H1 (cell line): ENCODE measurements around the gene RFT1. TPM values are rescaled to one million over a fixed set of nuclear protein-coding genes. Genes with fewer than 3 reads are reported as not detected.

Experiments used
- CTCF ChIA-PET: fragments of 300-600 bp; sonication (Branson Sonifier 250); formaldehyde crosslinking; loops from one replicate; lab custom pipeline; 2021; ENCODE audit not compliant: partially characterized antibody; lab: Charles Lee
- POLR2A ChIA-PET: fragments of 300-600 bp; sonication (Branson Sonifier 250); formaldehyde crosslinking; loops from one replicate; lab custom pipeline; 2021; ENCODE audit warnings: inconsistent platforms; ENCODE audit not compliant: partially characterized antibody; lab: Charles Lee
- DNase-seq, 2 experiments: peaks; one replicate each; pipeline versions ENCODE4 v3.0.0 to v3.0.0-alpha.2; 2010 to 2022; ENCODE audit warnings: low spot score in 2 of 2, low read depth in 1 of 2, mixed read lengths in 1 of 2
- FAIRE-seq: peaks from 2 replicates; lab custom pipeline; 2011; peaks lifted over from hg19 to GRCh38; lab: Jason Lieb, UNC
- H2AFZ ChIP-seq: 2 replicates; pipeline ENCODE4 v1.8.1; 2012; ENCODE audit warnings: low read length, inconsistent platforms
- H2AK5ac ChIP-seq: 2 replicates; pipeline ENCODE4 v1.6.1; 2013; ENCODE audit warnings: low read depth, low read length
- H2BK120ac ChIP-seq: replicated peaks from 2 replicates; pipeline ENCODE3; 2013; ENCODE audit warnings: low read depth, low read length, inconsistent platforms
- H2BK12ac ChIP-seq: 2 replicates; pipeline ENCODE4 v1.6.1; 2013; ENCODE audit warnings: low read depth, low read length
- H2BK15ac ChIP-seq: 2 replicates; pipeline ENCODE4 v1.6.1; 2013; ENCODE audit warnings: low read length
- H2BK20ac ChIP-seq: 2 replicates; pipeline ENCODE4 v1.6.1; 2013; ENCODE audit warnings: low read length
- H2BK5ac ChIP-seq: 2 replicates; pipeline ENCODE4 v1.6.1; 2013; ENCODE audit warnings: low read depth, low read length
- H3K14ac ChIP-seq: 2 replicates; pipeline ENCODE4 v1.6.1; 2013; ENCODE audit warnings: inconsistent platforms; ENCODE audit not compliant: insufficient read length
- H3K18ac ChIP-seq: 2 replicates; pipeline ENCODE4 v1.6.1; 2013; ENCODE audit warnings: low read length; ENCODE audit errors: extremely low read depth
- H3K23ac ChIP-seq: 2 replicates; pipeline ENCODE4 v1.6.1; 2013; ENCODE audit warnings: inconsistent platforms; ENCODE audit not compliant: insufficient read length
- H3K23me2 ChIP-seq: 2 replicates; pipeline ENCODE4 v1.6.1; 2013; ENCODE audit warnings: low read depth, low read length
- H3K27ac ChIP-seq: 2 replicates; pipeline ENCODE4 v1.6.1; 2011; ENCODE audit warnings: low read depth, low read length, inconsistent platforms
- H3K27me3 ChIP-seq, 4 experiments: replicated peaks in 1 of 4; 1 replicate in 1 of 4; 2 replicates in 3 of 4; pipeline versions ENCODE4 v1.6.1 to v1.8.1; 2011 to 2013; ENCODE audit warnings: low read length in 3 of 4, mild to moderate bottlenecking in 3 of 4, inconsistent platforms in 2 of 4, mixed read lengths in 2 of 4, moderate library complexity in 1 of 4; ENCODE audit not compliant: control insufficient read depth in 3 of 4, insufficient read depth in 3 of 4; ENCODE audit errors: extremely low read depth in 1 of 4
- H3K36me3 ChIP-seq, 4 experiments: 2 replicates each; pipeline versions ENCODE4 v1.6.1 to v1.8.1; 2011 to 2013; ENCODE audit warnings: mild to moderate bottlenecking in 4 of 4, low read length in 3 of 4, moderate library complexity in 2 of 4, control low read depth in 1 of 4, inconsistent platforms in 1 of 4; ENCODE audit not compliant: insufficient read depth in 4 of 4, control insufficient read depth in 2 of 4
- H3K4ac ChIP-seq: replicated peaks from 2 replicates; pipeline ENCODE3; 2013; ENCODE audit warnings: low read length, low read depth, mixed read lengths, inconsistent platforms; ENCODE audit not compliant: insufficient read length
- H3K4me1 ChIP-seq, 4 experiments: replicated peaks in 1 of 4; 1 replicate in 1 of 4; 2 replicates in 3 of 4; pipeline versions ENCODE4 v1.6.1 to v1.8.1; 2011 to 2013; ENCODE audit warnings: low read length in 3 of 4, inconsistent platforms in 2 of 4, mixed read lengths in 1 of 4; ENCODE audit not compliant: insufficient read depth in 4 of 4, control insufficient read depth in 3 of 4
- H3K4me2 ChIP-seq, 2 experiments: 2 replicates each; pipeline versions ENCODE4 v1.6.1 to v1.8.1; 2011 to 2013; ENCODE audit warnings: low read depth in 2 of 2, low read length in 2 of 2, control low read depth in 1 of 2, inconsistent platforms in 1 of 2, mild to moderate bottlenecking in 1 of 2; ENCODE audit not compliant: insufficient read depth in 1 of 2
- H3K4me3 ChIP-seq, 4 experiments: fragments of 200-600, 300-600 bp in 1 of 4; sonication (generic), shearing (Covaris generic), sonication (Bioruptor Twin) in 1 of 4; 2 replicates each; pipeline versions ENCODE4 v1.5.1 to v1.8.1; 2011 to 2016; ENCODE audit warnings: low read length in 4 of 4, low read depth in 3 of 4, control low read depth in 2 of 4, inconsistent platforms in 2 of 4, mild to moderate bottlenecking in 2 of 4, mixed read lengths in 1 of 4, moderate library complexity in 1 of 4; ENCODE audit not compliant: insufficient read depth in 2 of 4; ENCODE audit errors: extremely low read depth in 1 of 4
- H3K56ac ChIP-seq: replicated peaks from 2 replicates; pipeline ENCODE3; 2013; ENCODE audit warnings: low read depth, mild to moderate bottlenecking, mixed read lengths, low read length, inconsistent platforms; ENCODE audit not compliant: insufficient read length
- H3K79me1 ChIP-seq: 2 replicates; pipeline ENCODE4 v1.6.1; 2013; ENCODE audit warnings: low read depth, low read length, control low read depth
- H3K79me2 ChIP-seq, 2 experiments: 2 replicates each; pipeline versions ENCODE4 v1.6.1 to v1.8.1; 2012 to 2013; ENCODE audit warnings: low read length in 2 of 2, mild to moderate bottlenecking in 2 of 2, inconsistent platforms in 1 of 2; ENCODE audit not compliant: insufficient read depth in 2 of 2, control insufficient read depth in 1 of 2
- H3K9ac ChIP-seq, 4 experiments: replicated peaks in 1 of 4; 1 replicate in 1 of 4; 2 replicates in 3 of 4; pipeline versions ENCODE4 v1.6.1 to v1.8.1; 2011 to 2013; ENCODE audit warnings: low read depth in 3 of 4, low read length in 3 of 4, control low read depth in 2 of 4, mild to moderate bottlenecking in 2 of 4, moderate library complexity in 2 of 4, inconsistent platforms in 1 of 4; ENCODE audit errors: extremely low read depth in 1 of 4
- H3K9me3 ChIP-seq, 2 experiments: 2 replicates each; pipeline versions ENCODE4 v1.6.1 to v1.8.1; 2012 to 2013; ENCODE audit warnings: mild to moderate bottlenecking in 2 of 2, moderate library complexity in 2 of 2, control low read depth in 1 of 2, inconsistent platforms in 1 of 2, low read depth in 1 of 2, low read length in 1 of 2, mixed read lengths in 1 of 2; ENCODE audit not compliant: insufficient read depth in 2 of 2
- H4K20me1 ChIP-seq, 2 experiments: replicated peaks in 1 of 2; 2 replicates each; pipeline versions ENCODE3 to v1.8.1; 2011 to 2013; ENCODE audit warnings: inconsistent platforms in 2 of 2, low read length in 2 of 2, mild to moderate bottlenecking in 1 of 2; ENCODE audit not compliant: insufficient read depth in 2 of 2, control insufficient read depth in 1 of 2
- H4K5ac ChIP-seq: 2 replicates; pipeline ENCODE4 v1.6.1; 2013; ENCODE audit warnings: low read length, low read depth, mixed read lengths, inconsistent platforms; ENCODE audit not compliant: insufficient read length
- H4K8ac ChIP-seq: 2 replicates; pipeline ENCODE4 v1.8.0; 2013; ENCODE audit warnings: mild to moderate bottlenecking, moderate library complexity, low read length, inconsistent platforms; ENCODE audit not compliant: insufficient read depth; ENCODE audit errors: extremely low read depth
- H4K91ac ChIP-seq: replicated peaks from 2 replicates; pipeline ENCODE3; 2013; ENCODE audit warnings: low read length, mixed read lengths, inconsistent platforms; ENCODE audit not compliant: insufficient read length
- ASH2L ChIP-seq: fragments of 200-600, 300-600 bp; sonication (generic); IDR thresholded peaks from one replicate; pipeline ENCODE4 v1.7.1; 2017; ENCODE audit warnings: low read length
- CEBPB ChIP-seq: IDR thresholded peaks from 2 replicates; pipeline ENCODE4 v1.6.1; 2012; ENCODE audit warnings: low read depth, low read length
- CHD2 ChIP-seq: IDR thresholded peaks from 2 replicates; pipeline ENCODE4 v1.6.1; 2012; ENCODE audit warnings: low read length, improper control_type of control experiment
- EGR1 ChIP-seq: IDR thresholded peaks from 2 replicates; pipeline ENCODE4 v1.6.1; 2011; ENCODE audit warnings: low read depth, low read length, borderline replicate concordance
- JUN ChIP-seq: IDR thresholded peaks from 2 replicates; pipeline ENCODE4 v1.6.1; 2011; ENCODE audit warnings: low read depth, mild to moderate bottlenecking, improper control_type of control experiment, low read length
- JUND ChIP-seq: IDR thresholded peaks from 2 replicates; pipeline ENCODE4 v1.6.1; 2011; ENCODE audit warnings: mild to moderate bottlenecking, improper control_type of control experiment, low read length
- KDM4A ChIP-seq: IDR thresholded peaks from one replicate; pipeline ENCODE4 v1.7.1; 2012; ENCODE audit warnings: low read depth, mild to moderate bottlenecking, moderate library complexity, low read length, inconsistent platforms; ENCODE audit not compliant: severe bottlenecking
- RAD21 ChIP-seq, 2 experiments: IDR thresholded peaks in 1 of 2; conservative IDR thresholded peaks in 1 of 2; 2 replicates each; pipeline ENCODE4 v1.6.1; 2011; ENCODE audit warnings: low read depth in 2 of 2, low read length in 2 of 2, improper control_type of control experiment in 1 of 2, inconsistent platforms in 1 of 2, mild to moderate bottlenecking in 1 of 2, moderate library complexity in 1 of 2
- RXRA ChIP-seq: IDR thresholded peaks from 2 replicates; pipeline ENCODE4 v1.6.1; 2011; ENCODE audit warnings: low read depth, mild to moderate bottlenecking, low read length, moderate library complexity; ENCODE audit not compliant: insufficient read depth
- SAP30 ChIP-seq: fragments of 300-600 bp; sonication (generic); IDR thresholded peaks from 2 replicates; pipeline ENCODE4 v1.7.1; 2012; ENCODE audit warnings: low read length, moderate library complexity, mild to moderate bottlenecking, inconsistent platforms; ENCODE audit not compliant: insufficient read depth, insufficient replicate concordance
- SIRT6 ChIP-seq: IDR thresholded peaks from one replicate; pipeline ENCODE4 v1.7.1; 2012; ENCODE audit warnings: low read length, inconsistent platforms
- SIX5 ChIP-seq: IDR thresholded peaks from 2 replicates; pipeline ENCODE4 v1.6.1; 2011; ENCODE audit warnings: mild to moderate bottlenecking, low read depth, low read length
- TBP ChIP-seq: IDR thresholded peaks from 2 replicates; pipeline ENCODE4 v1.6.1; 2011; ENCODE audit warnings: low read depth, low read length, improper control_type of control experiment
- TCF12 ChIP-seq: IDR thresholded peaks from 2 replicates; pipeline ENCODE4 v1.6.1; 2011; ENCODE audit warnings: low read depth, mild to moderate bottlenecking, low read length
- TEAD4 ChIP-seq: IDR thresholded peaks from 2 replicates; pipeline ENCODE4 v1.6.1; 2012; ENCODE audit warnings: low read depth, low read length, inconsistent platforms, mixed read lengths
- YY1 ChIP-seq: IDR thresholded peaks from 2 replicates; pipeline ENCODE4 v1.6.1; 2011; ENCODE audit warnings: low read depth, mild to moderate bottlenecking, low read length
- WGBS, 2 experiments: shearing (Covaris generic) in 1 of 2; methylation state at CpG; one replicate each; pipeline versions ENCODE4 v1.1.6 to v1.1.7; 2013 to 2015; ENCODE audit warnings: low lambda C conversion rate in 2 of 2, mixed read lengths in 2 of 2, inconsistent platforms in 1 of 2, low coverage in 1 of 2, missing lambda C conversion rate in 1 of 2; ENCODE audit not compliant: insufficient replicate concordance in 2 of 2, insufficient coverage in 1 of 2, insufficient read length in 1 of 2; ENCODE audit errors: extremely low coverage in 1 of 2, missing lambda C conversion rate in 1 of 2; 5-methylcytosine and 5-hydroxymethylcytosine counted together
- polyA plus RNA-seq, 7 experiments: library from polyadenylated mRNA; depleted of rRNA in 3 of 7; stranded (reverse) in 5 of 7; unstranded in 2 of 7; fragments of >200 nt in 5 of 7; fragments of 200-250 nt in 2 of 7; gene quantifications; 1 replicate in 5 of 7; 2 replicates in 1 of 7; 4 replicates in 1 of 7; pipeline versions ENCODE4 v1.2.1 to v1.2.3, GENCODE V29; 2011 to 2013; ENCODE audit warnings: missing spikeins in 2 of 7, mixed read lengths in 2 of 7
- total RNA-seq: library from RNA; stranded (reverse); fragmentation: NEBNext Ultra II Directional; extraction: Animal tissue kit (Norgen Biotek cat#: 25700); gene quantifications from 2 replicates; pipeline ENCODE4 v1.2.1, GENCODE V29; 2021

The RFT1 gene
- total and polyA plus RNA-seq, 2 of the 8 experiments (the other 6 are each of a cell fraction or from before 2014, with no cell fraction given), result 27.7 to 42.4 TPM

DNA sequence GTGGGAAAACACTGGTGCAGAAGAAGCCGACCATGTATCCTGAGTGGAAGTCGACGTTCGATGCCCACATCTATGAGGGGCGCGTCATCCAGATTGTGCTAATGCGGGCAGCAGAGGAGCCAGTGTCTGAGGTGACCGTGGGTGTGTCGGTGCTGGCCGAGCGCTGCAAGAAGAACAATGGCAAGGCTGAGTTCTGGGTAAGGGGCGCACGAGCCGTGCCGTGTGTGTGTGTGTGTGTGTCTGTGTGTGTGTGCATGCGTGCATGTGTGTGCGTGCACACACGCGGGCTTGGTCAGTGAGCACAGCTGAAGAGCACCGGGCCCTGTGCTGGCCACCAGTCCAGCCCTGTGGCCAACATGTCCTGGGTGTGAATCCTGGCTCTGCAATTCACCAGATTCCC is 49.3 kb upstream of the RFT1 start:
- no peak overlapping the region for H2AK5ac ChIP-seq
- no peak overlapping the region for H2BK12ac ChIP-seq
- H3K56ac ChIP-seq, result no peak overlapping the region
- H2BK5ac ChIP-seq, result no peak overlapping the region
- H3K27me3 ChIP-seq, result no peaks in the 10 kb centered on the region
- H3K14ac ChIP-seq, result no peak overlapping the region
- H2BK120ac ChIP-seq, result no peak overlapping the region
- H3K9me3 ChIP-seq, result no peaks in the 10 kb centered on the region
- H3K23ac ChIP-seq, result no peak overlapping the region
- no peak overlapping the region for H4K8ac ChIP-seq
- H3K23me2 ChIP-seq, result no peaks in the 10 kb centered on the region
- no peak for DNase-seq
- peaks cover 0 to 8% of the 10 kb centered on the region in 2 experiments for H4K20me1 ChIP-seq
- H3K36me3 ChIP-seq, result peaks cover 0 to 5% (median 2%) of the 10 kb centered on the region in 4 experiments; a peak in 4 of 8 replicates
- H2BK15ac ChIP-seq, result no peak overlapping the region
- H2AFZ ChIP-seq, result no peak overlapping the region
- 96% methylated on average over 19 of the region's 20 CpGs; no CpG with 5 or more reads in 1 of the 2 experiments for WGBS, 2 experiments
- no peak for FAIRE-seq
- H3K9ac ChIP-seq, result no peak overlapping the region
- CTCF ChIA-PET, result interaction anchor here (1.0 to 2.2 kb wide), 3 partner anchors 11 to 17 kb away, joined by 3 to 6 read pairs (median 5); no protein-coding TSS in a partner anchor
- H4K91ac ChIP-seq, result no peak overlapping the region
- H3K4me3 ChIP-seq, result no peak overlapping the region
- 0 out of 2 replicates have a peak, but pooled peaks cover 7% of the 10 kb centered on the region for H3K79me1 ChIP-seq
- H4K5ac ChIP-seq, result no peak overlapping the region
- no peak overlapping the region for H3K4me2 ChIP-seq
- no peak overlapping the region for H3K4ac ChIP-seq
- H3K79me2 ChIP-seq, result no peaks in the 10 kb centered on the region
- POLR2A ChIA-PET, result interaction anchor here (0.9 to 1.1 kb wide), 2 partner anchors 10 to 21 kb away, joined by 3 read pairs; no protein-coding TSS in a partner anchor
- no peak overlapping the region for H3K18ac ChIP-seq
- H3K27ac ChIP-seq, result no peak overlapping the region
- H3K4me1 ChIP-seq, result peaks cover 0 to 3% (median 0%) of the 10 kb centered on the region in 4 experiments; a peak in 1 of 7 replicates
- H2BK20ac ChIP-seq, result no peak overlapping the region
- TF ChIP-seq TEAD4, result no peak
- no peak for TF ChIP-seq SAP30
- no peak for TF ChIP-seq JUND
- no peak for TF ChIP-seq RXRA
- TF ChIP-seq SIX5, result no peak
- no peak for TF ChIP-seq TBP
- no peak for TF ChIP-seq SIRT6
- no peak for TF ChIP-seq RAD21 (IDR thresholded peaks at IDR 0.05 in 1 of 2, conservative IDR thresholded peaks at IDR 0.05 in 1 of 2; ENCODE audit: low read depth in 2 of 2, low read length in 2 of 2)
- no peak for TF ChIP-seq TCF12
- TF ChIP-seq JUN, result no peak
- no peak for TF ChIP-seq ASH2L
- no peak for TF ChIP-seq YY1
- no peak for TF ChIP-seq CEBPB
- no peak for TF ChIP-seq EGR1
- no peak for TF ChIP-seq CHD2
- no peak for TF ChIP-seq KDM4A
